Fibroblast of mammary gland (primary cell): ENCODE measurements around the gene POC1A.

Source experiments
- DNase-seq: peaks from one replicate; pipeline ENCODE4 v3.0.0-alpha.2; 2010; ENCODE audit warnings: low read depth
- H3K4me3 ChIP-seq: 2 replicates; pipeline ENCODE4 v1.5.1; 2011; ENCODE audit warnings: low read depth, mild to moderate bottlenecking, low read length, moderate library complexity; ENCODE audit not compliant: control insufficient read depth
- TF ChIP-seq, protein P1 (sequence below): conservative IDR thresholded peaks from 2 replicates; pipeline ENCODE4 v1.5.1; 2011; ENCODE audit warnings: low read depth, low read length, inconsistent platforms; ENCODE audit not compliant: control insufficient read depth, insufficient read depth

POC1A gene

DNA sequence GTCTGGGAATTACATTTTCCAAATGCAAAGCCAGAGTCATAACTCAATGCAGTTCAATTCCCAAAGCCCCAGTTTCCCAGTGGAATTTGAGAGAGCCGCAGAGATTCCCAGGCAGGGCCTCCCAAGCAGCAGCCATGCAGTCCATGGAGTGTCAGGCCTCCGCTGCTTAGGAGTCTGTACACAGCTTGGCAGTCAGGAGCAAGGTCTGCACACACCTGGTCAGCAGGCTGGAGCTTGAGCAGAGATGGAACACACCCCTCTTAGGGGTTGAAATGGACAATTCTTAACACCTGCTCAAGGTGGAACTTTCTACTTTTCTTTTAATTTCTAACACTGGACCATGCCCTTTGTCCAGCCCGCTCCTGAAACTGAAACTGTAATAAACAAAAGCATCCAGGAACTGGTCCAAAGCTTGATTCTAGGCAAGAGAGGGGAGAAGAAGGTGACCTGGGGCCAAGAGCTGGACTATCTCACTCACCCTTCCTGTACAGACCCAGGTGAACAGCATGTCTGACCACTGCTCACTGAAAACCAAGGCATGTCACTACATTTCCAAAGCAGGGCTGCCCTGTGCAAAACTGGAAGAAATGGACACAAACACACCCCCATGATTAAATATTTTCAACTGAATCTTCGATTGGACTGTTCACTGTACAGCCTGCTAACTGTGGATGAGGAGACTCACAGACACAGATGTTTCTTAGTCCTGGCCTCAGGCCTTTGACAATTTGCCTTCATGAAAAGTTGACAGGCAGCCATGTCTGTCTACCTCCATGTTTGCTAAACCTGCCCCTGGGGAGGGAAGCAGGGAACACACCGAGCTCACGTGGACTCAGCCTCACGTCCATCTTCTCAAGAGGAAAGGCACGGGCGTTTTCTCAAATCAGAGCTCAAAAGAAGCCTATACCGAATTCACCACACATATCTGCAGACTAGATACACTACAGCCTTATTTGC, 49.3 kb downstream of the POC1A start:
- no peak for DNase-seq
- TF ChIP-seq, protein P1, sequence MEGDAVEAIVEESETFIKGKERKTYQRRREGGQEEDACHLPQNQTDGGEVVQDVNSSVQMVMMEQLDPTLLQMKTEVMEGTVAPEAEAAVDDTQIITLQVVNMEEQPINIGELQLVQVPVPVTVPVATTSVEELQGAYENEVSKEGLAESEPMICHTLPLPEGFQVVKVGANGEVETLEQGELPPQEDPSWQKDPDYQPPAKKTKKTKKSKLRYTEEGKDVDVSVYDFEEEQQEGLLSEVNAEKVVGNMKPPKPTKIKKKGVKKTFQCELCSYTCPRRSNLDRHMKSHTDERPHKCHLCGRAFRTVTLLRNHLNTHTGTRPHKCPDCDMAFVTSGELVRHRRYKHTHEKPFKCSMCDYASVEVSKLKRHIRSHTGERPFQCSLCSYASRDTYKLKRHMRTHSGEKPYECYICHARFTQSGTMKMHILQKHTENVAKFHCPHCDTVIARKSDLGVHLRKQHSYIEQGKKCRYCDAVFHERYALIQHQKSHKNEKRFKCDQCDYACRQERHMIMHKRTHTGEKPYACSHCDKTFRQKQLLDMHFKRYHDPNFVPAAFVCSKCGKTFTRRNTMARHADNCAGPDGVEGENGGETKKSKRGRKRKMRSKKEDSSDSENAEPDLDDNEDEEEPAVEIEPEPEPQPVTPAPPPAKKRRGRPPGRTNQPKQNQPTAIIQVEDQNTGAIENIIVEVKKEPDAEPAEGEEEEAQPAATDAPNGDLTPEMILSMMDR = no peak
- H3K4me3 ChIP-seq = no peak overlapping the region

DNA sequence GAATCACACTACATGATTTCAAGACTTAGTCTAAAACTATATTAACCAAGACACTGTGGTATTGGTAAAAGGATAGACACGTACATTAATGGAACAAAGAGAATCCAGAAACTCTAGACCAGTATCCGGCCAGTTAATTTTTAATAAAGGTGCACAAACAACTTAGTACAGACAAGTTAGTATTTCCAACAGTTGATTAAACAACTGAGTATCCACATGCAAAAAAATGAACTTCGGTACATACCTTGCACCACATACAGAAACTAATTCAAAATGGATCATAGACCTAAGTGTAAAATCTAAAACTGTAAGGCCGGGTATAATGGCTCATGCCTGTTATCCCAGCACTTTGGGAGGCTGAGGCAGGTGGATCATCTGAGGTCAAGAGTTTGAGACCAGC, 51.3 kb downstream of the POC1A start:
- DNase-seq = no peak
- TF ChIP-seq, protein P1 = no peak
- no peak overlapping the region for H3K4me3 ChIP-seq

DNA sequence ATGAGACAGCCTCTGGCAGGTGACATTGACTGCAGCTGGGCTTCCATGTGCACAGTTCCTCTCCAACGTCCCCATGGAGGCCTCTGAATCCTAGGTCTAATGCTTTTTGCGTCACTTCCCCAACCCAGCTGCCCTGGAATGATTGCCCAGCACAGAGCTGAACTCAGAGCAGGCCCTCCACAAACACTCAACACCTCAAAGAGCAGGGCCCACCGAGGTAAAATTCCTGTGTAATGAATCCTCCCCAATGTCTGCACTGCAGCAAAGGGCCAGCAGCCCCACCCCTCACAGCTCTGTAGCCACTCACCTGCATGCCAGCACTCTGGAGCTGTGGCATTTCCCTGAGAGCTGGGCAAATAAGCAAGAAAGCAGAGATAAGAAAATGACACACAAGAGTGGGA, 55.2 kb downstream of the POC1A start:
- no peak overlapping the region for H3K4me3 ChIP-seq
- TF ChIP-seq, protein P1 = no peak
- DNase-seq = no peak

DNA sequence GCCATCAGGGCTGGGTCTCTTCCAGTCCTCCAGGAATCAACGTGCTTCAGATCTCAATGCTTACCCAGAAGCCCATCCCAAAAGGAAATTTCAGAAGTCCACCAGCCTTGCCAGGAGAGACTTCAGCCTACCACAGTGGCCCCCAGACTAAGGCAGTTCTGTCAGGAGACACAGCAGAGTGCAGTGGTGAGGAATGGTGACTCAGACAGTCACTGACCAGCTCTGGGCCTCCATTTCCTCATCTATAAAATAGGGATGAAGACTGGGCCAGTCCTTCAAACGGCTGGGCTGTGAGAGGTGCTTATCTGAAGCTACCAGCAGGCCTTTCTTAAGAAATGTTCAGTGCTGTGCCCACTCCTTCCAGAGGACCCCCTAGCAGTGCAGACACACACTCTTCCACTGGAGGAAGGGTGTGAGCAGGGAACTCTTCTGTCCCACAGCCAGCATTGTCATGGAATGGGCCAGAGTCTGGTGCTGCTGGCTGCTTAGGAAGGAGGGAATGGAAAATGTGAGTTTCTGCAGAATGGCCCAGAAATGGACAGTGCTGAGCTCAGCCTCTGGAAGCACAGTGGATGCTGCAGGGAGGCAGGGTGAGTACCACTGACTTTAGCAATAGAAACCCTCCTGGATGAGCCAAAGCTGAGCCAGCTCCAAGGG, 56.2 kb downstream of the POC1A start:
- no peak for DNase-seq
- no peak overlapping the region for H3K4me3 ChIP-seq
- TF ChIP-seq, protein P1 = no peak

DNA sequence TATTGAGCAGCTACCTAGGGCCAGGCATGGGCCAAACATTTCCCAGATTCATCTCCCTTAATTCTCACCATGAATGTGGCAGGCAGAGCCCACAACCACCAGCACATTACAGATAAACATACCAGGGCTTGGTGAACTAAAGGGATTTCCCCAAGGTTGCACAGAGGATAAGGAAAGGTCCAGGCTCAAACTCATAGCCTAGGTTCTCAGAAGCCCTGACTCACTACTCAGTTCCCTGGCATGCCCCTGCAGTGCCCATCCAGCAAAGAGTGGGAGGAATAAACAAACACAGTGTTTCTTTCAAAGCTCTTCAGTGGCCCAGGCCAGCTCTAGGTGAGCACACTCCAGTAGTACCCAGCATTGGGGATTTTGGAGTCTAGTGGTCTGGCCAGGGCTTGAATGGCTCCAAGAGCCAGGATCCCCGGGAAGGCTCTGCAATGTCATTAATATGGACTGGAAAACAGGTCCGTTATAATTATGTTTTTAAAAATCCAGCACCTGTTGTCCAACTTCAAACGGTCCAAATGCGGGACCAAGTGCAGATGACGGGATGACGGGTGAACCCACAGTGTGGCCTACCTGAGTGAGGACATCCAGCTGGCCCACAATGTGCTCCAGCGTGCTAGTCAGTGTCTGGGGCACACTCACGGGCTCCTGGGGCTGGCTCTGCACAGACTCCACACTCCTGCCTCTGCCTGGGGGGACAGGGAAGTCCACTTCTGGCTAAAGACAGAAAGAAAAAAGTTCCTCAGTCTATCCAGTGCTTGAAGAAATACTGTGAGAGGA, 58.0 kb downstream of the POC1A start:
- no peak for DNase-seq
- TF ChIP-seq, protein P1 = no peak
- no peak overlapping the region for H3K4me3 ChIP-seq

DNA sequence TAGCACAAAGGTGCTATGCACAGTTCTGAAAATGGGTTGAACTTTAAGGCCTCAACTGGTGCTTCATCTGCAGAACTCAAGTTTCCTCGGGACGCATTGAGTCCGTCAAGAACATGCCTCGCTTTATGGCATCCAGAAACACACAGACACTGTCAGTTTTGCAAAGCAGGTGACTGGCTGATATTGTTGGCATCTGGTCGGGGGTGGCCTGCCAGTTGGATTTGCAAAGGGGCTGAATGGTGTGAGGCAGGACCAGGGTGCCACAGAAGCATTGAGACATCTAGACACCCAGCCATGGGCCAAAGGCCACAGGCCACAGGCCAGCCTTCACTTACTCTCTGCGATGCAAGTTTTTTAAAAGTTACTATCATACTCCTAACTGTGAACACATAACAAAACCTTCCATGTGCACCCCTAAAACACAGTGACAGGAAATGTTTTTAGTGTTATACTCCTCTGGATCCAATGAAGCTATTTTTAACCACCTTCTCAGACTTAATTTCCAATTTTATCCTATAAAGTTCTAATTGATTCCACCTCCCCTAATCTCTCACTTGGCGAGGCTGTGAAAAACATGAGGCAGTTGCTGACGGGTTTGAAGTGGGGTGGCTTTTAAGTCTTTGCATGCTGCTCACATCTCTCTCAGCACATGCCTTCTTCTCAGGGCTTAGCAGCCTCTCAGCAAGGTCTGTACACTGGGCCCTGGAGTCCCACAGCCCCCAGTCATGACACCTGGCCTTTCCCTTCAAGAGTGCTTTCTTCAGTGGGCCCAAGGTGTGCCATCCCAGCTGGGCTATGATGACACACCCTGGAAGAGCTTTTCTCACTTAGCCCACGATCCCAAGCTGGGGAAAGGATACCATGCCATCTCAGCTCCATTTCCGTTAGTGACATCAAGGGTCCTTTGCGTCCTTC, 59.4 kb downstream of the POC1A start:
- TF ChIP-seq, protein P1 = no peak
- no peak for DNase-seq
- H3K4me3 ChIP-seq = no peak overlapping the region
